GM12878 (cell line): ENCODE data around the gene FOXJ1. TPM values are rescaled to one million over a fixed set of nuclear protein-coding genes. Genes with fewer than 3 reads are reported as not detected.

Experiments used
- CHD4 ChIP-seq: fragments of 200-600 bp; sonication (generic); IDR thresholded peaks from 2 replicates; pipeline ENCODE4 v1.6.1; 2016; ENCODE audit warnings: mild to moderate bottlenecking
- CTCF ChIP-seq, 3 experiments: IDR thresholded peaks in 2 of 3; conservative IDR thresholded peaks in 1 of 3; 2 replicates each; pipeline ENCODE4 v1.5.1; 2011; ENCODE audit warnings: low read depth in 3 of 3, low read length in 3 of 3, mild to moderate bottlenecking in 3 of 3, control low read depth in 2 of 3, moderate library complexity in 2 of 3, inconsistent platforms in 1 of 3, mixed read lengths in 1 of 3; ENCODE audit not compliant: control insufficient read depth in 2 of 3, insufficient read depth in 1 of 3; ENCODE audit errors: extremely low read depth in 1 of 3
- CUX1 ChIP-seq: IDR thresholded peaks from 2 replicates; pipeline ENCODE4 v1.6.1; 2012; ENCODE audit warnings: improper control_type of control experiment, low read depth, low read length; ENCODE audit not compliant: insufficient replicate concordance
- HCFC1 ChIP-seq: fragments of 150-350 bp; IDR thresholded peaks from 2 replicates; pipeline ENCODE4 v1.6.1; 2014; ENCODE audit warnings: low read length
- LARP7 ChIP-seq: fragments of 450-650 bp; IDR thresholded peaks from 2 replicates; pipeline ENCODE4 v1.6.1; 2017; ENCODE audit warnings: mild to moderate bottlenecking
- POU2F2 ChIP-seq: IDR thresholded peaks from 3 replicates; pipeline ENCODE4 v1.6.1; 2011; ENCODE audit warnings: low read depth, mild to moderate bottlenecking, low read length, borderline replicate concordance
- ZBTB40 ChIP-seq: fragments of 450-650 bp; IDR thresholded peaks from 2 replicates; pipeline ENCODE4 v1.6.1; 2016; ENCODE audit warnings: mild to moderate bottlenecking, moderate library complexity, borderline replicate concordance
- ZNF592 ChIP-seq: fragments of 450-650 bp; IDR thresholded peaks from 2 replicates; pipeline ENCODE4 v1.6.1; 2017; ENCODE audit warnings: mild to moderate bottlenecking, moderate library complexity
- polyA plus RNA-seq, 11 experiments: library from polyadenylated mRNA; depleted of rRNA in 4 of 11; unstranded in 6 of 11; stranded (reverse) in 5 of 11; fragments of >200 nt; fragmentation: Nextera tagmentation in 4 of 11; fragmentation: Illumina TruSeq in 1 of 11; extraction: Ambion mirVana in 4 of 11; extraction: Trizol in 1 of 11; gene quantifications; 1 replicate in 1 of 11; 2 replicates in 10 of 11; pipeline versions ENCODE4 v1.2.1 to v1.2.3, GENCODE V29; 2011 to 2016; ENCODE audit warnings: inconsistent platforms in 2 of 11, missing spikeins in 2 of 11, low read depth in 1 of 11
- total RNA-seq, 4 experiments: library from RNA; depleted of rRNA in 3 of 4; stranded (reverse); fragments of >200 nt in 3 of 4; fragmentation: Illumina TruSeq in 1 of 4; extraction: Trizol in 1 of 4; gene quantifications; 2 replicates each; pipeline versions ENCODE4 v1.2.1 to v1.2.3, GENCODE V29; 2013 to 2021

The FOXJ1 gene
- total and polyA plus RNA-seq, 10 of the 15 experiments (the other 5 are each of a cell fraction or from before 2014, with no cell fraction given), result not detected

- TF ChIP-seq ZBTB40, result no peak
- TF ChIP-seq CHD4, result no peak
- no peak for TF ChIP-seq POU2F2
- TF ChIP-seq CTCF (IDR thresholded peaks at IDR 0.05 in 2 of 3, conservative IDR thresholded peaks at IDR 0.05 in 1 of 3; ENCODE audit: control insufficient read depth in 2 of 3, extremely low read depth in 1 of 3, insufficient read depth in 1 of 3, low read depth in 3 of 3, low read length in 3 of 3), result no peak
- TF ChIP-seq CUX1, result no peak
- TF ChIP-seq ZNF592, result no peak
- TF ChIP-seq LARP7, result no peak
- no peak for TF ChIP-seq HCFC1
Observed at GRCh38 chr17:76089680-76090516, 51.1 kb downstream of the FOXJ1 start (continued).
